ENCODE measurements around the gene UGT2B15.
"Not testable (repeated sequence)": the region's sequence is repeated elsewhere in the genome, so short reads cannot be mapped to it uniquely, and the experiment has no call there.

Gene UGT2B15

GRCh38 chr4:68700152-68700551 is 29.7 kb upstream of the UGT2B15 start:
- TF ChIP-seq CTCF (IDR thresholded peaks at IDR 0.05; ENCODE audit: insufficient read depth, low read depth, low read length, missing control alignments) = no peak
- DNase-seq (ENCODE audit: low read depth) = no peak
- H3K4me3 ChIP-seq (ENCODE audit: low read length) = no peak overlapping the region

GRCh38 chr4:68693325-68694075 is 23.0 kb upstream of the UGT2B15 start:
- TF ChIP-seq CTCF (IDR thresholded peaks at IDR 0.05; ENCODE audit: insufficient read depth, low read depth, low read length, missing control alignments) = no peak
- H3K4me3 ChIP-seq (ENCODE audit: low read length) = no peak overlapping the region

GRCh38 chr4:68691186-68691585 is 20.7 kb upstream of the UGT2B15 start:
- no peak for DNase-seq (ENCODE audit: low read depth)
- no peak for TF ChIP-seq CTCF (IDR thresholded peaks at IDR 0.05; ENCODE audit: insufficient read depth, low read depth, low read length, missing control alignments)

More at GRCh38 chr4:68693325-68694075, 23.0 kb upstream of the UGT2B15 start:
- no peak for DNase-seq (ENCODE audit: low read depth)

GRCh38 chr4:68683034-68683433 is 12.6 kb upstream of the UGT2B15 start:
- DNase-seq (ENCODE audit: low read depth) = no peak
- TF ChIP-seq CTCF (IDR thresholded peaks at IDR 0.05; ENCODE audit: insufficient read depth, low read depth, low read length, missing control alignments) = no peak
- H3K4me3 ChIP-seq (ENCODE audit: low read length) = no peak overlapping the region

More at GRCh38 chr4:68691186-68691585, 20.7 kb upstream of the UGT2B15 start:
- no peak overlapping the region for H3K4me3 ChIP-seq (ENCODE audit: low read length)

- not testable (repeated sequence) for H3K4me3 ChIP-seq (ENCODE audit: low read length); DNase-seq (ENCODE audit: low read depth)
Measured at GRCh38 chr4:68681298-68681697, 10.8 kb upstream of the UGT2B15 start.

GRCh38 chr4:68673143-68673542 is 2.7 kb upstream of the UGT2B15 start:
- no peak for DNase-seq (ENCODE audit: low read depth)
- no peak overlapping the region for H3K4me3 ChIP-seq (ENCODE audit: low read length)
- TF ChIP-seq CTCF (IDR thresholded peaks at IDR 0.05; ENCODE audit: insufficient read depth, low read depth, low read length, missing control alignments) = no peak

GRCh38 chr4:68671217-68671616 is 765 bp upstream of the UGT2B15 start:
- peak; percentile 46 for TF ChIP-seq CTCF (IDR thresholded peaks at IDR 0.05; ENCODE audit: insufficient read depth, low read depth, low read length, missing control alignments)
- peak; percentile 40 for DNase-seq (ENCODE audit: low read depth)
- H3K4me3 ChIP-seq (ENCODE audit: low read length) = not testable (repeated sequence)

- H3K4me3 ChIP-seq (ENCODE audit: low read length); DNase-seq (ENCODE audit: low read depth): not testable (repeated sequence)
Measured at GRCh38 chr4:68668537-68669163, 1.8 kb downstream of the UGT2B15 start.

- peak; percentile 53 for DNase-seq (ENCODE audit: low read depth)
- not testable (repeated sequence) for H3K4me3 ChIP-seq (ENCODE audit: low read length)
Measured at GRCh38 chr4:68667551-68667950, 2.9 kb downstream of the UGT2B15 start.

- H3K4me3 ChIP-seq (ENCODE audit: low read length); DNase-seq (ENCODE audit: low read depth): not testable (repeated sequence)
Measured at GRCh38 chr4:68664721-68665120, 5.7 kb downstream of the UGT2B15 start.

GRCh38 chr4:68662836-68663574 is 7.4 kb downstream of the UGT2B15 start:
- DNase-seq (ENCODE audit: low read depth); H3K4me3 ChIP-seq (ENCODE audit: low read length): not testable (repeated sequence)
